GM13977 (cell line): ENCODE measurements around the gene MAPKAPK3.

Experiments
- DNase-seq: peaks from one replicate; pipeline ENCODE4 v3.0.0; 2012; ENCODE audit warnings: low spot score
- CTCF ChIP-seq: IDR thresholded peaks from 2 replicates; pipeline ENCODE4 v1.5.1; 2012; ENCODE audit warnings: mild to moderate bottlenecking, control low read depth; ENCODE audit not compliant: insufficient read depth; ENCODE audit errors: extremely low read depth, missing control alignments
- in situ Hi-C: fragments of 300-500 bp; cut with MboI; formaldehyde crosslinking; loops from one replicate; pipeline ENCODE4 v1.12.0; 2022; ENCODE audit warnings: low sequenced_read_pairs, low pct_unique_long_range_greater_than_20kb, mixed read lengths, inconsistent platforms; ENCODE audit not compliant: unreplicated experiment

The MAPKAPK3 gene

GRCh38 chr3:50689558-50689957, 72.6 kb downstream of the MAPKAPK3 start:
- in situ Hi-C loops, result no loop called here
- no peak for TF ChIP-seq CTCF

GRCh38 chr3:50695031-50695430, 78.1 kb downstream of the MAPKAPK3 start:
- in situ Hi-C loops, result no loop called here
- DNase-seq, result no peak
- no peak for TF ChIP-seq CTCF

More at GRCh38 chr3:50689558-50689957, 72.6 kb downstream of the MAPKAPK3 start:
- DNase-seq, result no peak

- no peak for DNase-seq
- in situ Hi-C loops, result no loop called here
- TF ChIP-seq CTCF, result no peak
Measured at GRCh38 chr3:50696276-50696675, 79.3 kb downstream of the MAPKAPK3 start.

- in situ Hi-C loops, result no loop called here
- DNase-seq, result no peak
- TF ChIP-seq CTCF, result no peak
Measured at GRCh38 chr3:50698269-50698668, 81.3 kb downstream of the MAPKAPK3 start.
